ENCODE measurements around the gene FRMD3.

GRCh38 chr9:83538890-83539238 lies 663 bp upstream of the FRMD3 start:
- TF ChIP-seq CTCF (IDR thresholded peaks at IDR 0.05): peak in 1 of 6 experiments; percentile 6
- no peak for TF ChIP-seq POLR2A (IDR thresholded peaks at IDR 0.05)

Measured in thyroid gland (tissue), 4 donors.